CD4-positive, alpha-beta T cell treated with Interleukin-17A for 4 hours (primary cell): ENCODE measurements around the gene HOXB2.
A peak's percentile ranks its signal among the peaks of the same experiment; 100 is the strongest.

Experiments
- DNase-seq: peaks from one replicate; pipeline ENCODE4 v3.0.0-alpha.2; 2020; ENCODE audit warnings: mixed read lengths

Gene HOXB2

DNA sequence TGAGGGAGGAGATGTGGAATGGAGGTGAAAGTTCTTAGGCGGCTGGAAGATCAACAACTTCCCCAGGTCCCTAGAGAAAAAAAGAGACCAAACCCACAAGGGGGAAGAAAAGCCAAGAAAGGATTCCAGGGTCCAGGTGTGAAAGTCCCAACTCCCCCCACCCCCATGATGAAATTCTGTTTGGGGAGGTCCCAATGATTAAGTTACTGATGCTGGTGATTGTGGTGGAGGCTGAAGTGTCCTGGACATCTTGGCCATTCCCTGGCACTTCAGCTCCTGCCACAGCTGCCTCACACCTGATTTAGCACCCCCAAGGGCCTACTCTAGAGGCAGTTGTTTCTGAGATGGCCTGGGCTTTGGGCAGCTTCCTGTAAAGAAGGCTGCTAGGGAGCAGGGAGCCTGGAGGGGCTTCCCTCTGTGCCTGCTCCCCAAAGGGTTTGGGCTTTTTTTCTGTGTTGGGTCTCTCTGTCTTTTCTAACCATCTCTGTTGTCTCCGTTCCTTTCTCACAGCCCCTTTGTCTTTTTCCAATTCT, 20.2 kb upstream of the HOXB2 start:
- no peak for DNase-seq

DNA sequence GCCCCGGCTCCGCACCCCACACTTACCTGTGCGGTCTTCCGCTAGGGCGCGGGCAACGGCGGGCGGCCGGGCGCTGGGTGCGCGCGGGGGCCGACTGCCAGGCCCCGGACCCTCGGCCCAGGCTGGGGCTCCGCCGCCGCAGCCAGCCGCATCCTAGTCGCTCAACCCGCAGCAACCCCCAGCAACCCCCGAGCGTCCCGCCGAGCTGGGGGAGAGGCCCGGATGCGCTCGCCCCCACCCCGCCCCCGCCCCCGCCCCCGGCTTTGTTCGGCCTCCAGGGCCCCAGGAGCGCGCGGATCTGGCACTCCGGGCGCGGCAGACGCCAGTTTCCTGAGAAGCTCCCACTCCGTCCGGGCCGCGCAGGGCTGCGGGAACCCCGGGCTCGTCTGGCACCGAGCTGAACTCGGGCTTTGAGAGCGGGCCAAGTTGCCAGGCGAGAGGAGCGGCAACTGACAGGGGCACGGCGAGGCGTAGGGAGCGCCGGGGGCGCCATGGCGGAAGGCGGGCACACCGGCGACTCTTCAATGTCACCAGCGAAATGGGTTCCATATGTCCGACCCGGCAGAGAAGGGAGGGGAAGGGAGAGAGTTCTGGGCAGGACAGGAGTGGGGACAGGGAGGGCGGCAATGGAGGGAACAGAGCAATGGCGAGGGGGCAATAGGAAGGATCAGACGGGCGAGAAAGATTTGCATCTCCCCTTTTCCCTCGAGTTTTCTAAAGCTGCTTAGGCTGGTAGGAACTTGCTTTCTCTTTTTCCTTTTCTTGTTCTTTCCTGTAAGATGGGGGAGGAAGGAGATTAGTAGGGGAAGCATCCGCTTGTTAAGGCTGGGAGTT, 19.5 kb upstream of the HOXB2 start:
- no peak for DNase-seq

DNA sequence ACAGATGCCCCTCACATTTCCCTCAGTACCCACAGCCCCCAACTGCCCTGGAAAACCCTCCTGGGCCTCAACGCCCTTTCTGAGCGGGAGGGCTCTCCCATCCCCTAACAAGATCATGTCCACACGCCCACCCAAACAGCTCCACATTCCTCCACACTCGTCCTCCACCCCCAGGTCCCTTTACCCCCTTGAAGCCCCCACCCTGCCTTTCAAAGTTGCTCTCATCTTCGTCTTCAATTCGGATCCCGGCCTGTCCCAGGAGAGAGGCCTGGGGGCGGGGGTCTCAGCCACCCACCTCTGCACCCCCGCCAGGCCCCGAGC, 18.9 kb upstream of the HOXB2 start:
- no peak for DNase-seq

DNA sequence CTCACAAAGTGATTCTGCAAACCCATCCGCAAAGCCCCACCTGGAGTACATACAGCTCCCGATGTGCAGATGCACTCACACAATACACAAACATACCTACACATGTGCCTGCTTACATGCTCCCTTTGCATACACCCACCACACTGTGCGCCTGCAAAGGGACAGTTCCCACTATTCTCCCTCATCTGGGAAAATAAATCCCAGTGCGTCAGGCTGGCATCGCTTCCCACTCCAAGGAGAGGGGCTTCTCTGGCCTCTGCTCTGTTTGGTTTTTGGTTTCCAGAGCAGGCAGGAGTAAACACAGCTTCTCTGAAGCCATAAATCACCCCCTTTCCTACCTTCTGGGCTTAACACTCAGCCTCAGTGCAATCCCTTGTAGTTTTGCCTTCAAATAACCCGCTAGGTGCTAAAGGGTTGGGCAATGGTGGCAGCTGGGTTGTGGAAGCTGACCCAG, 18.5 kb upstream of the HOXB2 start:
- no peak for DNase-seq

DNA sequence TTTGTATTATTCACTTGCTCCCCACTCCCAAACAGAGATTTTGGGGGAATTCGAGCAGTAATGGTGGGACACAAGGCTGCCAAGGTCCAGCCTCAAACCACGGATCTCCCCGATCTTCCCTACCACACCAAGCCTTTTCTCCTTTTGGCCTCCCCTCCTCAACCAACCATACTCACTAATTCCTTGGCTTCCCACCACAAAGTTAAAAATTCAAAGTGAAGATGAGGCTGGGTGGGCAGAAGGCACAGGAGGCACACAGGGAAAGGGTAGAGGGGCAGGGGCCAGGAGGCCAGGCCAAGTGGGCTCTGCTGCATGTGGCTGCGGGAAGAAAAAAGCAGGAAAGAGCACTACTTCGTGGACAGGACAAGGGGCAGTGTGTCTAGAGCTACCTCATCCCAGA, 18.0 kb upstream of the HOXB2 start:
- no peak for DNase-seq

DNA sequence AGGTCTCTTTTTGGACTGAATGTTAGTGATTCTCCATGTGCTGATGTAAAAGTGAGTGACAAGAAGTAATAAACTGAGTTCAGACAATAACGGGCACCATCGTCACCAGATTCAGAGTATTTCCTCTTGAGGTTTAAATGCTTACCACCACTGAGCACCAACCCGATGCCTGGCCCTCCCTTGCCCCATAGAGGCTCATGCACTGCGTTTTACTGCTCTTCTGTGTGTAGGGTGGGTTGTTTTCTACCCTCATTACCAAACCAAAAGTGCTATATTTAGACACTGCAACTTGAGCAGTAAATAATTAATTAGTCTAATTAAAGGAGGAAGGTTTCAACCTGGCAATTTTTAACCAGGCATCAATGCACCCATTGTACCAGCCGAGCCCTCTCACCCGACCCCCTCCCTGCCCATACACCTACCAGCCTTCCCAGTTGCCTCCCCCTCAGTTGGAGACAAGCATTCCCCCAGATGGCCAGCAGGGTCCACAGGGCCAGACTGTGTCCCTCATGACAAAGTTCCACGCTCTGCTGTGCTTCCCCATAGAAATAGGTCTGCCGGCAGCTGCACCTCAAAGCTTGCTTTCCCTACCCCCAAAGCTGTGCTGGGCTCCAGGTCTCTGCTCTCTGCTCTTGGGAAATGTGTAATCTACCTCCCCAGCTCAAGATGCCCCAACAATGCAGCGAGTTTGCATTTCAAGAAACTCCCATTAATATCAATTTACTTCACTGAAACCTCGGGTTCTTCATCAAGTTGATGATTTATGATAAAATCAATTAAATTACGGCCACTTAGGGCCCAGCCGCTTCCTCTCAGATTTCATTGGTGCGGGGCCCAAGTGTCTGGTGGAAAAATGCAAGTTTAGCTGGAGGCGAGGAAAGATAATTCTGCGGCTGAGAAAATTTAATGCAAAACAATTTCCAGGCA, 17.2 kb upstream of the HOXB2 start:
- DNase-seq = no peak

DNA sequence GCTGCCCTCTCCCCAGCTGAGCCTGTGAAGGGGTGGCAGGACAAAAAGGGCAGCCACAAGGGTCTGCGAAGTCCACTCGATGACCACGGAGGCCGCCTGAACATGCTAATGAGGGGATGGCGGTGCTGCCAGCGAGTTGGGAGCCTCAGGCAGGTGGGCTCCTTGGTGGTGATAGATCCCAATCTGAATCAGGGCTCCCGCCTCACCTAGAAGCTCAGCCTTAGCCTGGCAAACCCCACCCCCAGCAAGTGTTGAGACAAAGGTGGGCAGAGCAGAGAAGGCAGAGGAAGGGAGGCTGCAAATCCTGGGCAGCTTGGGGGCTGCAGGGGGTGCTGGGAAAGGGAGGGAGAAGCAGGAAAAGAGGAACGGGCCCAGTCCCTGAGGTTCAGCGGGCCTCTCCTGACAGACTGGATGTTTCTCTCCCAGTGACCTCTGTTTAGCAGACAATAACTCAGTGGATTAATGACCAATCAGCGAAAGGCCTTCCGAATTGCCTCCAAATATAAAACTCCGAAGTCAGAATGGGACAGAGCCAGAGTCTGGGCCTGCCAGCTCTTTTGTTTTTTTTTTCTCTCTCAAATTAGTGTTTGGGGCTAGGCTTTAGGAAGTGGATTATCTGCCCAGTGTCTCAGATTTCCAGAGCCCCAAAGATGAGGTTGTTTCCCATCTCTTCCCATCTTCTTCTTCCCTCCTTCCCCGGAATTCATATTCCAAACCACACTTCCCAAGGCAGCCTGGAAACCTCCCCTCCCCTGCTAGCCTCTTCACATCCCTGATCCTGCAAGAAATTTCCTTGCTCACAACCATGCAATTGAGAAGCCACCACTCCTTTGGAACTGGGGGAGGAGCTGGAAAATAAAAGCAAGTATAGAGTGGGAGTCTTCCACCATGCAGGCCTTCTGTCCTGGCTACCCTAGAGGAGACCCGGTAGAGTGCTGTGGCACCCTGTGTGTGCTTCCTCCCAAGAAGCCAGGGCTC, 15.2 kb upstream of the HOXB2 start:
- DNase-seq = no peak

DNA sequence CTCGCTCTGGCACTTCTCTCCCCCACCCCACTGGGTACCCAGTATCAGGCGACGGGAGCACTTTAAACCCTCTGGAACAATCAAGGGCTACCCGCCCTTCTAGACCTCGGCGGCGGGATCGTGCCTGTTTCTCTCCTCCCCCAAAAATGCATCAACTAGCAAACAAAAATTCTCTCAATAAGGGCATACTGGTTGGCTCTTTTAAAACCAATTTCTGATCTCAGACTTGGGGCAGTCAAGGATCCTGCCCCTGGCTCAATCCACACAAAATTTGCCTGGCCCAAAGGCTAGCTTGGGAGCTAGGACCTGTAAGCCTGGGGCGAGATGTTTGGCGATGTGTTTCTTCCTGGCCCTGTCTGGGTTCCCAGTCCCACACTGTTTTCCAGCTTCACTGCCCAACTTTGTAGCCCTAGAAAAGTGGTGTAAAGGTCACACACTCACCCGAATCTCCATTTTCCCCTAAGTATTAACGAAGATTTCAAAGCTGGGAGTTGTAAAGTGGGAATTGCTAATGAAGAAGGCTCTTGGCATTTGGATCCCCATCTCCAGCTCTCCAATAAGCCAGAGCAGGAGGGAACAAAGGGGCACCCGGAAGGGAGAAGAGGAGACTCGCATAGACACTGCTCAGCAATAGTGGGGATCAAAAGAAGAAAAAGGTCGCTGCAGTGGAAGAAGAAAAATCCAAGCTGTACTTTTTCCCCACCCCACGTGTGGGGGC, 14.4 kb upstream of the HOXB2 start:
- no peak for DNase-seq

DNA sequence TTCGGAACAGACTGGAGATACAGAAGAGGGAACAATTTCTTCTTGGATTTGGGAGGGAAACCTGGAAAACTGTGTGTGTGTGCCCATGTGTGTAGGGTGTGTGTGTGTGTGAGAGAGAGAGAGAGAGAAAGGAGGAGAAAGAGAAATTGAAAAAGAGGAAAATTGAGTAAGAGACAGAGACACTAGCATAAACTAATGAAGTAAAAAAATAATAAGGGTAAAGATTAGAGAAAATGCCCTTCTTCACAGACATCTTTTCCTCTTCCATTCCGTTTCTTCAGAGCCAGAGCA, 13.9 kb upstream of the HOXB2 start:
- no peak for DNase-seq

DNA sequence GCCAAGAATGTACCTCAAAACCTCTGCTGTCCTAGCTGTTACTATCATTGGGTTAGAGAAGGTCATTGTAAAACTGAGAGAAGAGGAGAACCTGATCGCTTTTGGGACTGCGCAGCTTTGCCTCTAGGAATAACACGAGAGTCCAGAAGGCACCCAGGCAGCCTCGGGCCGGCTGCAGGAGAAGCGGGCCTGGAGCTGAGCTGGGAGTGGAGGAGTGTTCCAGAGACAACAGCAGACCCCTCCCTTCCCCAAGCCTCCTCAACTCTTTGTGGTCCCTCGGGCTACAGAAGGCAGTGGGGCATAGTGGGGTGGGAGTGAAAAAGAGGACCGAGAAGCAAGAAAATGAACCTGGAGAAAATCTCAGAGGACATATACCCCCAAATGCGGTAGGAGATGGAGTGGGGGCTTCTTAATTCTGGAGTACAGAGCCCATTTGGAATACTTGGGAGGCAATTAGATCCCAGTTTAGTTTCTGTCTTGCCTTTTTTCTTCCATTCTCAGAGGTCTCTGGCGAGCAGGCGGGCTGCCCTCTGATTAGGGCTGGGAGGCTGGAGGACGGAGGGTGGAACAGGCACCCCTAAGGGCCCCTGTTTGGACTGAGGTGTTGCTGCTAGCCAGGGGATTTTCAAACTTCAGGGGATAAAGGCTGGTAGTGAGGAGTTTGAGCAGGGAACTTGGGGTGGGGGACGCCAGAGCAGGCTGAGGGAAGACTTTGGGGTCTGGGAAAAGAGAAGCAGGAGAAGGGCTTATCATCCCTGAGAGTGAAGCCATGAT, 13.3 kb upstream of the HOXB2 start:
- DNase-seq = no peak

DNA sequence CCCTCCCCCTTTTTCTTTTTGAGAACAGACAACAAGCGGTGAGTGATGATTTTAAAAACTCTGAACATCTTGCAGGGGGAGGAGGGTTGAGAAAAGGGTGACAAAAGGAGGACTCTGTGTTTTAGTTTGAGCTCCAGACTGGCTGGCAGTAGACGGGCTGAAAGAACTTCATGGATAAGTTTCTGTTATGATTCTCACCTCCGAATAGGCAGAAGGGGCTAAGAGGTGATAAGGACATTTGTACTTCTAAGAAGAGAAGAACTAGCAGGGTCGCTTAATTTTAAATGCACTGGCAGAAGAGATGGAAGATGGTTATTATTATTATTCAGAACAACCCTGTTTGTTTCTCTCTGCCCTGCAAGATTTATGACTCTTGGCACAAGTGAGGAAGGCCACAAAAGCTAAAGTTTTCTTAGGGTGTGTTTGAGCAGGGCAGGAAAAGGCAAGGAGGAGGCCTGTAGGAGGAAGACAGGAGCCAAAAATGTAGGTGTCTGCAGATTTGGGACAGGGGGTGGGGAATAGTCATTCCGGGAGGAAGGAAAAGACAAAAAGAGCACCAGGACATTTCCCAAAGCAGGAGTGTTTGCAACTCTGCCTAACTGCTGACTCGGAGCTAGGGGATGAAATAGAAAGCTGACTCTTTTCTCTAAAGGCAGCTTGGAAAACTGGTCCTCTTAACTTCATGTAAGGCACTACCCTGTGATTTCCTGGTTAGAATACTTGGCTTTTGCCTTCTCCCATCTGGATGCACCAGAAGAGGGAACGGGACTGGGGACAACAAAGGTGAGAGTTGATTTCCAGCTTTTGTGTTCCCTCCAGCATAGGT, 11.9 kb upstream of the HOXB2 start:
- DNase-seq = no peak

DNA sequence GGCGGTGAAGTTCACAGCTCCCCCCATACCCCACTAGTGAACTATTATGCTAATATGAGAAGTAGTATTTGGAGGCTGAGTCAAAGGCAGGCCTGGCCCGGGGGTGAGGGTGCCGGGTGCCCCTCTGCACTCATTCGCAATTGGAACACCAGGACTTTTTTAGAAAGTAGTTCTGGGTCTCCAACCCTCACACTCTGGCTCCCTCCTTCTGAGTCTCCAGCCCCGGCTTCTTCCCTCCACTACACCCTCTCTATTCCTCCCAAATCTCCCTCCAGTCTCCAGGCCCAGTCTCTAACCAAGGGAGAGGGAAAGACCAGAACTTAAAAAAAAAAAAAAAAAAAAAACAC, 11.3 kb upstream of the HOXB2 start:
- no peak for DNase-seq

DNA sequence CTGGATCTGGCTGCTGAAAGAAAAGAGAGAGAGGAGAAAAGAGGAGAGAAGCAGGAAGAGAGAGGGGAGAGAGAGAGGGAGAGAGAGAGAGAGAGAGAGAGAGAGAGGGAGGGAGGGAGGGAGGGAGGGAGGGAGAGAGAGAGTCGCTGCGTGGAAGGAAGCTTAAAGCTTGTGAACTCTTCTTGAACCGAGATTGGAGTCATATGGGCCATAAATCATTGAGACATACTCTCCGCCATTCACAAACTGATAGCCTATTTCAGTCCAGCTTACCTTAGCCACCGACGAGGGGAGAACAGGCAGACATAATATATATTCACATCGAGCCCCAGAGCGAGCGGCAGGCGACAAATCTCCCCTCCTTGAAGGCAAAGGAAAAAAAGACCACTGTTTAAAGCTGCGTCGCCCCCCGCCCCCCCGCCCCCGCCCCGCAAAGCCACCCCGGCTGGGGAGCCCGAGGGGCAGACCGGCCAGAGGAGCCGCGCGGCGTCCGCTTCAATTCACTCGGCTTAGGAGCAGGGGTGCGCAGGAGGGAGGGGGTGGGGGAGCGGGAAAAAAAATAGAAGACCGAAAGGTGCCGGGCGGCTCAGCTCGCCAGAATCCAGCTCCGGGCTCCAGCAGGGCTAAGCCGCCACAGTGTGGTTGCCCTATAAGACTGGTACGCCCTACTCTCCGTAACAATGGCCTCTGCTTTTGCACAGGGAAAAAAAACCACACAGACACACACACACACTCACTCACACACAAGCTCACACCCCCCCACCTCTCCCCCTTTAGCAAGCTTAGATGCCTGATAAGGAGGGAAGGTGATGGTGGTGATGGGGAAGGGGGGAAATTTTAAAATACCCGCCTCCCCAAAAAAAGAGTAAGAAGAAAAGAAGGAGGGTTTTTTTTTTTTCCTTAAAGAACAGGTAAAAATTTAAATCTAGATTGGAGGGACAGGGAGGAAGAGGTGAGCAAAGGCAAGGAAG, 10.6 kb upstream of the HOXB2 start:
- peak; percentile 41 for DNase-seq

DNA sequence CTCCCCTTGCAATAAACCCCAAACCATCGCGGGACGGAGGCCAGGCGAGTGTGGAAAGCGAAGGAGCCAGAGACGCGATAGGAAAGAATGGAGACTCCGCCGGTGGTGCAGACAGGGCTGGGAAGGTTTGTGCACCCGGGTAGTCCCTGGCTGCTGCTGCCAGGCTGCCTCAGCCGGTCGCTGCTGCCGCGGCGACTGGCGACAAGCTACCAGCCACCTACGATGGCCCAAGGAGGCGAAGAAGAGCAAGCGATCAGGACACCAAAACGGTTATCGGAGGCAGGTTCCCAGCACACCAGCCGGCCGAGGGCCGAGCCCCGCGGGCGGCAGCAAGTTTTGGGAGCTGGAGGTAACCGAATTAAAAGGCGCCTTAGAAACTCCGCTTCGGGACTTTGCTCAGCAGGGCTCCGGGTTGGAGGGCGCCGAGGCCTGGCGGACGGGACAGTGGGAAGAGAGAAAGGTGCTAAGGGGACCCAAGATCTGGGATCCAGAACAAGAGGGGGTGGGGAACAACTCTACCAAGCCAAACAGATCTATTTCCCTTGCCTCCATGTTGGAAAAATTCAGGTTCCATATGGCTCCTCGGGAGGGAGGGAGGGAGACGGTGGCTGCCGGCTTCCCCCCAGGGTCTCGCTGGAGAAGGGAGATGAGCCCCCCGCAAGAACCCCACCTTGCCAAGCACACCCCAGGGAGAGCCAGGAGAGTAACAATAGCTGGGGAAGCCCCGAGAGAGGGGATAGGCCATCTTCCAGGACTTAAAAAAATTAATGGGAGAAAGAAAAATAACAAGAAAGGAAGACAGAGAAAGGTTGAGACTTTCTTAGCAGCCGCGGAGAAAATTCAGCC, 9.7 kb upstream of the HOXB2 start:
- DNase-seq = no peak

DNA sequence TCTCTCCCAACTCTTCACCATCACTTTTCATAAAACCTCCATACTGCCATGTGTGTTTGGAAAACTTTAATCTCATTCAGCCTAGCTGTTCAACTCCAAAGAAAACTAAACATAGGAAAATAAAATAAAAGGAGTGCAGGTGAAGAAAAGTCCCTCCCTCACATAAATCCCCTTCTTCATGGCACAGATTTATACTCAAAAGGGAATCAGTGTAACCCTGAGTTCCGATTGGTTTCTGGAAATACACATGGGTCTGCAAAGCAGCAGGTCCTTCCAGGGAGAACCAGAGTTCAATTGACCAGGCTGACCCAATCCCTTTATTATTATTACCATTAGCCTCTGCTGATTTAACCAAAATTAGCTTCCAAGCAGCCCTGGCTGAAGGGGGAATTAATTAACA, 8.9 kb upstream of the HOXB2 start:
- no peak for DNase-seq

DNA sequence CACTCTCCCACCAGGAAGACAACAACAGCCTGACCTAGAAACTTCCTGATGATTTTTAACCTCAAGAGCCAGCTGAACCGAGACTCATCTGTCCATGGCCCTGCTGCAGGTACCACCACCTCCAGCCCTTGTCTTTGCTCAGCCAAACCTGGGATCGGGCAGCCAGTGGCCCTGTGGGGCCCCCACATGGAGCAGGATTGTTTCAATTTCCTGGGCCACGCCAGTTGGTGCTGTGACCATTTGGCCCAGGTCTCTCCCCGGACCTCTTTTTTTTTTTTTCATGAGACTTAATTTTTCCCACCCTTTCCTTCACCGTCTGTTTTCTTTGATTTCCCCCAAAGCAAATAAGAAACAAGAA, 8.3 kb upstream of the HOXB2 start:
- no peak for DNase-seq

DNA sequence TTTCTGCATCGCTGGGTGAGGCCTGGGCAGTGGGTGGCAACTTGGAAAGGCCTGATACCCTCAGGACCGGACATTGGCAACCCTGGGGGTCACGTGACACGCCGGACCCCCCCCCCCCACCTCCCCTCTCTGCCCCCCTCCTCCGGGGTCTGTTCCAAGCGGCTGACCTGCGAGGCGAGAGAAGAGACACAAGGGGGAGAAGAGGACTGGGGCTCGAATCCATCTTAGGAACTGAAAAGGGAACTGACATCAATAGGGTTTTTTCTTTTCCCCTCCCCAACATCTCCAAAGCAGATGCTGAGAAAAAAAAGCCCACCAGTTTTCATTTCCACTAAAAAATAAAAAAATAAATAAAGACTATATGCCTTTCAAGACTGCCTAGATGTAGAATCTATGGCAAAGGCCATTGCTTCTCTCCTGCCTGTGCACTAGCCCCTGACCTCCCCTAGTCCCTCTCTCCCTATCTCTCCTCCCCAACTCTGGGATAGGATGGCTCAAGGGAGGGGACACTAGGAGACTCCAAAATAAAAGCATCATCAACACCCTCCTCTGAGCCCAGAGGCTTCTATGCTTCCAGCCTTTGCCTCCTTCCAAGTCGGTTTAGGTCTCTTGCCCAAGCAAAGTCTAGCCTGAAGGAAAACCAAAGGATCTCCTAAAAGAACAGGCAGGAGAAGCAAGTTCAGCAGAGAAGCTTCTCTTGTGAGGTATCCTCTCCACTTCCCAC, 7.7 kb upstream of the HOXB2 start:
- no peak for DNase-seq
